Kidney (tissue), 14 donors: Measurements from ENCODE around the gene ASPHD1. TPM values are rescaled to one million over a fixed set of nuclear protein-coding genes. Genes with fewer than 3 reads are reported as not detected.

ENCODE experiments used
- DNase-seq, 5 donors: peaks; one replicate each; pipeline ENCODE4 v3.0.0-alpha.2; 2013 to 2020
- FAIRE-seq: peaks from 2 replicates; lab custom pipeline; 2012; peaks lifted over from hg19 to GRCh38; lab: Jason Lieb, UNC
- H3K27ac ChIP-seq, 2 donors: one replicate each; pipeline ENCODE4 v1.7.0; 2013; ENCODE audit warnings: low read depth in 2 of 2, low read length in 2 of 2, inconsistent platforms in 1 of 2
- H3K27me3 ChIP-seq: one replicate; pipeline ENCODE4 v1.7.1; 2013; ENCODE audit warnings: low read length, inconsistent platforms; ENCODE audit not compliant: control insufficient read depth, insufficient read depth
- H3K36me3 ChIP-seq, 3 donors: one replicate each; pipeline versions ENCODE4 v1.7.0 to v1.7.1; 2013; ENCODE audit warnings: low read length in 3 of 3, control low read depth in 1 of 3, inconsistent platforms in 1 of 3; ENCODE audit not compliant: insufficient read depth in 3 of 3, control insufficient read depth in 2 of 3
- H3K4me1 ChIP-seq, 3 donors: one replicate each; pipeline versions ENCODE4 v1.7.0 to v1.7.1; 2013; ENCODE audit warnings: low read length in 3 of 3, inconsistent platforms in 1 of 3, low read depth in 1 of 3; ENCODE audit not compliant: control insufficient read depth in 2 of 3, insufficient read depth in 2 of 3
- H3K4me3 ChIP-seq, 3 donors: one replicate each; pipeline versions ENCODE4 v1.7.0 to v1.8.1; 2013; ENCODE audit warnings: low read length in 3 of 3, control low read depth in 1 of 3, inconsistent platforms in 1 of 3
- H3K9ac ChIP-seq, 3 donors: one replicate each; pipeline versions ENCODE4 v1.7.0 to v1.7.1; 2013; ENCODE audit warnings: low read length in 3 of 3, control low read depth in 1 of 3, inconsistent platforms in 1 of 3
- H3K9me3 ChIP-seq, 3 donors: one replicate each; pipeline versions ENCODE4 v1.7.0 to v1.7.1; 2013; ENCODE audit warnings: low read length in 3 of 3, control low read depth in 1 of 3, inconsistent platforms in 1 of 3; ENCODE audit not compliant: control insufficient read depth in 2 of 3, insufficient read depth in 1 of 3
- CTCF ChIP-seq: IDR thresholded peaks from 3 replicates; pipeline ENCODE4 v1.5.1; 2012; ENCODE audit warnings: mild to moderate bottlenecking, moderate library complexity, borderline replicate concordance; ENCODE audit not compliant: insufficient read depth; ENCODE audit errors: extremely low read depth
- intact Hi-C: fragments of 100-400 bp; cut with DNase I; formaldehyde crosslinking; loops from one replicate; pipeline ENCODE4 v1.11.1; 2022
- polyA plus RNA-seq: library from polyadenylated mRNA; stranded (reverse); fragments of 350-450 nt; fragmentation: Illumina TruSeq; extraction: RNeasy Lipid Tissue Mini Kit (QIAGEN cat#74804); gene quantifications from one replicate; pipeline ENCODE4 v1.2.3, GENCODE V29; 2014; ENCODE audit warnings: low read depth, low replicate concordance; ENCODE audit not compliant: insufficient read depth
- total RNA-seq: library from RNA; stranded (reverse); fragmentation: NEBNext Ultra II Directional; extraction: Animal tissue kit (Norgen Biotek cat#: 25700); gene quantifications from one replicate; pipeline ENCODE4 v1.2.1, GENCODE V29; 2021
- donor health status: control.
- donor health status: control.
- donor health status: control.
- donor health status: control.
- donor health status: control.
- donor health status: DM: yes; HTN: yes; CAD: no.
- donor health status: Normal renal cell carcinoma (clear cell type).

The ASPHD1 gene
- total and polyA plus RNA-seq, 2 donors from 2014 or later = 6.1 to 8.9 TPM

- no peaks in the 10 kb centered on the region for H3K4me1 ChIP-seq
- no peaks in the 10 kb centered on the region for H3K9me3 ChIP-seq
- FAIRE-seq (no peak), DNase-seq (no peak)
- no peaks in the 10 kb centered on the region for H3K27me3 ChIP-seq
- no peak overlapping the region for H3K27ac ChIP-seq
- no peaks in the 10 kb centered on the region for H3K36me3 ChIP-seq
- no peak overlapping the region for H3K9ac ChIP-seq
- intact Hi-C loops = no loop called here
- no peak for TF ChIP-seq CTCF
- H3K4me3 ChIP-seq = no peak overlapping the region
Measured at GRCh38 chr16:29950806-29951461, 50.6 kb downstream of the ASPHD1 start.

- H3K27me3 ChIP-seq = no peaks in the 10 kb centered on the region
- H3K36me3 ChIP-seq = no peaks in the 10 kb centered on the region
- FAIRE-seq (no peak), DNase-seq (no peak)
- no peaks in the 10 kb centered on the region for H3K4me1 ChIP-seq
- H3K4me3 ChIP-seq = no peak overlapping the region
- H3K9me3 ChIP-seq = no peaks in the 10 kb centered on the region
- H3K9ac ChIP-seq = no peak overlapping the region
- H3K27ac ChIP-seq = no peak overlapping the region
- intact Hi-C loops = no loop called here
- TF ChIP-seq CTCF = no peak
Measured at GRCh38 chr16:29951625-29952365, 51.5 kb downstream of the ASPHD1 start.

Other genes with a start within 250 kb of the ASPHD1 start
- gene SPN, start 237.2 kb upstream of the ASPHD1 start, total RNA-seq = 8.8 TPM
- gene SPN, start 237.2 kb upstream of the ASPHD1 start, polyA plus RNA-seq = 1.0 TPM
- 13.9 TPM for gene QPRT, start 221.3 kb upstream of the ASPHD1 start, total RNA-seq
- gene QPRT, start 221.3 kb upstream of the ASPHD1 start, polyA plus RNA-seq = 168 TPM
- 4.9 TPM for gene C16orf54, start 154.5 kb upstream of the ASPHD1 start, total RNA-seq
- 0.39 TPM for gene C16orf54, start 154.5 kb upstream of the ASPHD1 start, polyA plus RNA-seq
- not detected for gene ZG16, start 122.2 kb upstream of the ASPHD1 start, total RNA-seq
- not detected for gene ZG16, start 122.2 kb upstream of the ASPHD1 start, polyA plus RNA-seq
- 32.3 TPM for gene KIF22, start 109.7 kb upstream of the ASPHD1 start, total RNA-seq
- gene KIF22, start 109.7 kb upstream of the ASPHD1 start, polyA plus RNA-seq = 42.9 TPM
- gene MAZ, start 94.0 kb upstream of the ASPHD1 start, total RNA-seq = 137 TPM
- gene MAZ, start 94.0 kb upstream of the ASPHD1 start, polyA plus RNA-seq = 85.5 TPM
- gene PRRT2, start 88.3 kb upstream of the ASPHD1 start, total RNA-seq = 1.9 TPM
- gene PRRT2, start 88.3 kb upstream of the ASPHD1 start, polyA plus RNA-seq = 0.88 TPM
- gene PAGR1, start 84.3 kb upstream of the ASPHD1 start, total RNA-seq = 23.5 TPM
- gene PAGR1, start 84.3 kb upstream of the ASPHD1 start, polyA plus RNA-seq = 30.0 TPM
- 271 TPM for gene MVP, start 80.0 kb upstream of the ASPHD1 start, total RNA-seq
- gene MVP, start 80.0 kb upstream of the ASPHD1 start, polyA plus RNA-seq = 123 TPM
- gene CDIPT, start 37.3 kb upstream of the ASPHD1 start, total RNA-seq = 85.9 TPM
- 148 TPM for gene CDIPT, start 37.3 kb upstream of the ASPHD1 start, polyA plus RNA-seq
- 32.4 TPM for gene SEZ6L2, start 938 bp upstream of the ASPHD1 start, total RNA-seq
- 9.1 TPM for gene SEZ6L2, start 938 bp upstream of the ASPHD1 start, polyA plus RNA-seq
- gene KCTD13, start 25.7 kb downstream of the ASPHD1 start, total RNA-seq = 25.8 TPM
- 9.9 TPM for gene KCTD13, start 25.7 kb downstream of the ASPHD1 start, polyA plus RNA-seq
- 127 TPM for gene TMEM219, start 61.6 kb downstream of the ASPHD1 start, total RNA-seq
- gene TMEM219, start 61.6 kb downstream of the ASPHD1 start, polyA plus RNA-seq = 288 TPM
- gene TAOK2, start 73.4 kb downstream of the ASPHD1 start, total RNA-seq = 54.3 TPM
- gene TAOK2, start 73.4 kb downstream of the ASPHD1 start, polyA plus RNA-seq = 19.6 TPM
- 16.0 TPM for gene HIRIP3, start 95.1 kb downstream of the ASPHD1 start, total RNA-seq
- gene HIRIP3, start 95.1 kb downstream of the ASPHD1 start, polyA plus RNA-seq = 18.7 TPM
- 74.1 TPM for gene INO80E, start 95.8 kb downstream of the ASPHD1 start, total RNA-seq
- 52.7 TPM for gene INO80E, start 95.8 kb downstream of the ASPHD1 start, polyA plus RNA-seq
- 1.9 TPM for gene DOC2A, start 110.5 kb downstream of the ASPHD1 start, total RNA-seq
- gene DOC2A, start 110.5 kb downstream of the ASPHD1 start, polyA plus RNA-seq = 3.5 TPM
- gene C16orf92, start 122.7 kb downstream of the ASPHD1 start, total RNA-seq = not detected
- gene C16orf92, start 122.7 kb downstream of the ASPHD1 start, polyA plus RNA-seq = not detected
- not detected for gene TLCD3B, start 130.8 kb downstream of the ASPHD1 start, total RNA-seq
- gene TLCD3B, start 130.8 kb downstream of the ASPHD1 start, polyA plus RNA-seq = not detected
- gene ALDOA, start 165.3 kb downstream of the ASPHD1 start, total RNA-seq = 1,017 TPM
- gene ALDOA, start 165.3 kb downstream of the ASPHD1 start, polyA plus RNA-seq = 1,506 TPM
- 78.8 TPM for gene PPP4C, start 175.5 kb downstream of the ASPHD1 start, total RNA-seq
- gene PPP4C, start 175.5 kb downstream of the ASPHD1 start, polyA plus RNA-seq = 107 TPM
- 1.6 TPM for gene TBX6, start 191.4 kb downstream of the ASPHD1 start, total RNA-seq
- gene TBX6, start 191.4 kb downstream of the ASPHD1 start, polyA plus RNA-seq = 0.62 TPM
- 40.0 TPM for gene YPEL3, start 195.7 kb downstream of the ASPHD1 start, total RNA-seq
- 107 TPM for gene YPEL3, start 195.7 kb downstream of the ASPHD1 start, polyA plus RNA-seq
- 3.6 TPM for gene GDPD3, start 213.0 kb downstream of the ASPHD1 start, total RNA-seq
- 17.7 TPM for gene GDPD3, start 213.0 kb downstream of the ASPHD1 start, polyA plus RNA-seq
- gene MAPK3, start 222.7 kb downstream of the ASPHD1 start, total RNA-seq = 77.7 TPM
- gene MAPK3, start 222.7 kb downstream of the ASPHD1 start, polyA plus RNA-seq = 90.0 TPM